Measurements from ENCODE around the gene TMEM30B.
"Not testable (repeated sequence)": the region's sequence is repeated elsewhere in the genome, so short reads cannot be mapped to it uniquely, and the experiment has no call there.

TMEM30B gene

DNA sequence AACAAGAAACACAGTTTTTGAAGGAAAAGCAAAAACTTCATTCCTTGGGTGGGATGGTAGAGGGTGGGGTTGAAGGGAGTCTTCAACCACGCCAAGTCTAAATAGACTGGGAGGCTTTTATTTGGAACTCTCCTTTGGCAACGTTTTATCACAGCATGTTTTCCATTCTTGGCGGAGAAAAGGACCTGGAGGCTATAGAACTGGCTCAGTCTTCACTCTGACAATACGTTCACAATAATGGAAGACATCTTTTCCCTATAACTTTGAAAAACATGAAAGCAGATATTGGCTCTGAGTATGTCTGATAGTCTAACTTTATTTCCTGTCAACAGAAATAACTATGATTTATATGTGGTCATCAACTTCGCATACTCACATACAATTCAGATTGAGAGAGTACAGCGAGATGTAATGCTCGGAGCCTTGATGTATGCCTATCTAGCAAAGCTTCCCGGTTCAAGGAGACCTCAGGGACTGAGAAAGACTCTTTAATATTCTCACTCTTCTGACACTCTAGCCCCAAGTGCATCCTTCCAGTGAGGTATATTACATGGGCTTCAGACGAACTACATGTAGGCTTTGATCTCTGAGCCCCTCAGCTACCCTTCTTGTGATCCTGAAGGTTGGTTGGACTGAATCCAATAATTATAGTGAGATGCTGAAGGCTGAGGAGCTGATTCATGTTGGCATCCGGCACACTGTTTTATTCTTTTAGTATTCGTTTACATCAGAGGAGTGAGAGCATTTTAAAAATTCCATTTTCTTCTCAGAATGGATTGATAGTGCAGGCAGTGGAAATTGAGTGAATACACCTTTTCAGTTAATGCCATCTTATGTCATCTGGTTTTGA lies 14.0 kb downstream of the TMEM30B start:
- no peak for DNase-seq (ENCODE audit: low read depth in 2 of 2)

DNA sequence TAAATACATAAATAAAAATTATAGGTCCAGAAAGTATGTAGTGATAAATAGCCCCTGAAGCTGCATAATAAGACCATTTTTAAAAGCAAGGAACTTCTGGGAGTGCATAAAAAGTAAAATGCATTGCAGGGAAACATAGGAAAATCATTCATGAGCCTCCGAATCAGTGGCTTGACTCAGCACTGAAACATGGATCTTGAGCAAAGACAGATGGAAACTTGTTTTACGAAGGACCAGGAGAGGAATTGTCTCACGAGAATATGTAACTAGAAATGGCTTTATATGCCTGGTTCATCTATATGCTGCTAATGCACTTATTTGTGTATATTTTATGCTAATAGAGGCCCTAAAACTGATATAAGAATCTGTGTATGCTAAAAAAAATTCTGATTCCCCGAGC lies 14.7 kb downstream of the TMEM30B start:
- DNase-seq (ENCODE audit: low read depth in 2 of 2): no peak

DNA sequence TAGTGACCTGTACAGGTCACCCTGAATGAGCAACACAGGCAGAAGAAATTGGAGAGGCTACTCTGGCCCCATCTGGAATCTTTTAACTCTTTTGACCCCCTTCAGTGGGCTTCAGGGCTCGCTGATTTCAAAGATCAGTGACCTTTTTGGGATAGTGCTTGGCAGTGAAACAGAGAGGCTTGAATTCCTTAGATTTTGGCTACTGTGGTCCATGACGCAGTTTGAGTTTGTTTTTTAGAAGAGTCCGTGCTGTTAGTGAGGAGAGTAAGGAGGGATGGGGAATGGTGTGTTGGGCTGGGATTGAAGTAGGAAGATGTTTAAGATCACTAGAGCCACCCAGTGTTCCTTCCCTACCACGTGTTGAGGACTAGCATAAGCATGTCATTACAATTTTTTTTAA lies 16.5 kb downstream of the TMEM30B start:
- DNase-seq (ENCODE audit: low read depth in 2 of 2): no peak

DNA sequence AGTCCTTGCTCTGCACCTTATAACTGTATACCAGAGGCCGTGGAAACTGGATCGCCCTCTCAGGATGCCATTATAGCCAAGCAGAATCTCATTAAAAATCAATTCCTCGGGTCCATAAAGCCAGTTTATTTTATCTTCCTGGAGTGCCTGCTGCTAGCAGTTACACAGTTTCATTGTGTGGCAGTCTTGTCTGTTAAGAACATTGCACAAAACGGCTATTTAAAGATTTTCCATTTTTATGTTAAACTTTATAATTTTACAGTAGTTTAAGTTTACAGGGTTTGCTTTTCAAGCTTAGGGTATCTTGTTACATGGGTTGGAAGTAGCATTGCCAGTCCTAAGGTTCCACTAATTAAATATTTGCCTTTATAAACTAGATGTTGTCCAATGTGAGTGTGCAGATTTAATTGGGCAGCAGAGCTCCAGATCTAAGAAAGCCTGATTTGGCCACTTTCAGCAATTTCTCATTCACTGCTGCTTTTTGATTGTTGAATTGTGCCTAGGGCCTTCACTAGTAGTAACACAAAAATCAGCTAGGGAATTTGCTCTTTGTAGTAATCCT lies 17.0 kb downstream of the TMEM30B start:
- DNase-seq (ENCODE audit: low read depth in 2 of 2): no peak

DNA sequence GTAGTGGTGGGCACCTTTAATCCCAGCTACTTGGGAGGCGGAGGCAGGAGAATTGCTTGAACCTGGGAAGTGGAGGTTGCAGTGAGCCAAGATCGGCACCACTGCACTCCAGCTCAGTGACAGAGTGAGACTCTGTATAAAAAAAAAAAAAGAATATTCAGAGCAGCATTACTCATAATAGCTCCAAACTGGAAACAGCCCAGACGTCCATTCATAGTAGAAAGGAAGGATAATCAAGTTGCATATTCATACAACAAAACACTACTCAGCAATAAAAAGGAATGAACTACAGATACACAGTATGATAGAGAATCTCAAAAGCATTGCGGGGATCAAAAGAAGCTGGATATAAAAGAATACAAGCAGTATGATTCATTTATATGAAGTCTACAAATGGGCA lies 19.1 kb downstream of the TMEM30B start:
- DNase-seq (ENCODE audit: low read depth in 2 of 2): no peak

DNA sequence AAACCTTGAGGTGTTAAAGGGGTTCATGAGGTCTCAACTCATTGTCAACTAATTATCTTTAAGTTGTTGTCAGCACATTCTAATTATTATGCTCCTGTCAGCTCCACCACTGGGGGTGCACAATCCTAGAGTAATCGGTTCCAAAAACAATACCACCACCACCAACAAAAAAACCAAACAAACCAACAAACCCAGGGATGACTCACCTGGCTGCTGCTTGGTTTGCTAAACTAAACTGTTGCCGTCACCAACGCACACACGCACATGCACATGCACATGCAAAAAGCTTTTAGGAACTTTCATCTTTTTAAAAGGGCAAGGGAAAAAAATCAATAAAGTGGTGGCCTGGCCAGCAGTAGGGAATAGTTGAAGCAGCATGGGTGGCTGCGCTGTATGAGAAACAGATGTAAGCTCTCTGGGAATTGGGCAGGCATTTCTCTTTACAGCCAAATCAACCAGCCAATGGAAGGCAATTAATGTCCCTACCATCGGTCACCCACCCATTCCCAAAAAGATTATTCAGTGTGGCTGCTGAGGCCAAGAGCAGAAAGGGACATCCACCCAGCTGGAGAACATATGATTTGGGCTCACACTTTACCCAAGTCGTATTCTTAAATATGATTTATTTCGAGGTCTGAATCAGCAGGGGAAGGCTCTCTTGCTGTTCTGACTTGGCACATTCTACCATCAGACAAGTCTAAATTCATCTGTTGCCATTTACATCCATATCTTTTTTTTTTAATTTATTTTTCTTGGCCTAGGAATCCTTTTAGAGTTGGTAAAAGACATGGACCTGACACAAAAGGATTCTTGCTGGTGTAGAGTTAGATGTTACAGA lies 20.0 kb downstream of the TMEM30B start:
- DNase-seq (ENCODE audit: low read depth in 2 of 2): no peak

DNA sequence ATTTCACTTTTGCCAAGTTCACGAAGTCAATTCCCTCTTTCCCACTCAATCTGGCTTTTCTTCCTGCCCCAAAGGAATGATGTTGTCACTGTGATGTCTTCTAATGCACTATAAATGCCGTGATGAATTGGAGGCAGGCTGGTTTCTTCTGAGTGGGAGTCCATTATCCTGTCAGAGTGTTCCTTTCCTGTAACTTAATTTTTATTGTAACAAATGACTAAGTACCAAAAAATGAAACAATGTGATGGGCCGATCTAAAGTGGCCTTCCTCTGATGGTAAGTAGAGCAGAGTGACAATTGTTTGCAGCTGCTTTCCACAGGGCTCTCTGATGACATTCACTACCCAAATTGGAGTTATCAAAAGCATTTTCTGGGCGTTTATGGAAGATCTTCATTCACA lies 22.2 kb downstream of the TMEM30B start:
- no peak for DNase-seq (ENCODE audit: low read depth in 2 of 2)

DNA sequence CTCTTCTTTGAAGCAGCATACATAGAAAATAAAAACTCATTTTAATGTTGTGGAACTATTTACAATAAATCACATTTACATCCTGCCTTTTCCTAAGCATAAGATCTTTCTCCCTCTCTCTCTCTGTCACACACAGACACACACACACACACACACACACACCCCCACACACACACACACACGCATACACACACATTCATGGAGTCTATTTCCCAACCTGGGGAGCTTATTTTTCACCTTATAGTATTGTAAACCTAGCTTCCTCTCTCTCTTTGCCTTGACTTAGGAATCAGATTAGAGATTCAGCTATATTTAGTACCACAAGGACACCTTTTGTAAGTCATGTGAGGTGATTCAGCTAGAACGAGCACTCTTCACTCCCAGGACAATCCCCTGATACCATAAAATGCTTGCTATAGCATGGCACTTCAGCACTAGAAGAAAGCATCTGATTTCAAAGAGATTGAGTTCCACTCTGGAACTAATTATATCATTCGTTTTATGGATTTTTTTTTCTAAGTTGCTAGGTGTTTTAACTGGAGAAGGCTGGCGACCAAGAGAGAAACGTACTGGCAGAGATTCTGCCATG lies 23.6 kb downstream of the TMEM30B start:
- no peak for DNase-seq (ENCODE audit: low read depth in 2 of 2)

DNA sequence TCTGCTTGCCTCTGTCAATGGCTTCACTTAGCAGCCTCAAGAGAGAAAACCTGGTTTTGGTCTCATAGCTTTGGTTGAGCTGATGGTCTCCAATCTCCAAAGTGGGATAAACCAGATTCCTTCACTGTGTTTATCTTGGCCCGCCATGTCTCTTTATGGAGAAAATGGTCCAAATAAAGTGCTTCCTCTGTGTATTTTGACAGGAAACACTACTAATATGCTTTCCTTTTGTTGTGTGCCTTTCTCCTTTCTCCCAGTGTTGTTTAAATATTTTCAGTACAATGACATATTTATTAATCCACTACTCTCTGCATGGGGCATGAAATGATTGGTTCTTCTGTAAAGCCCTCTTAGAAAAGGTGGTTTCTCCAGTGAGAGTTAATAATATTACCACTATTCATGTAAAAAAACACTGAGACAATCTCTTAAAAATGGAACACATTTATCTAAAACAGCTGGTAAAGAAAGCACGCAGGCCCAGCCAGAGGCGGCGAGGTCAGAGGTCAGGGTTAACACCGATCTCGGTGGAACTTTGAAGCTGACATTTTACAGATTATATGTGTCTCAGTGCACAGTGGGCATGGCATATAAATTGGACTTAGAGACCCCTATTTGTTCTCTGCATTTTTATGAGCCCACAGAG lies 24.2 kb downstream of the TMEM30B start:
- DNase-seq (ENCODE audit: low read depth in 2 of 2): no peak

DNA sequence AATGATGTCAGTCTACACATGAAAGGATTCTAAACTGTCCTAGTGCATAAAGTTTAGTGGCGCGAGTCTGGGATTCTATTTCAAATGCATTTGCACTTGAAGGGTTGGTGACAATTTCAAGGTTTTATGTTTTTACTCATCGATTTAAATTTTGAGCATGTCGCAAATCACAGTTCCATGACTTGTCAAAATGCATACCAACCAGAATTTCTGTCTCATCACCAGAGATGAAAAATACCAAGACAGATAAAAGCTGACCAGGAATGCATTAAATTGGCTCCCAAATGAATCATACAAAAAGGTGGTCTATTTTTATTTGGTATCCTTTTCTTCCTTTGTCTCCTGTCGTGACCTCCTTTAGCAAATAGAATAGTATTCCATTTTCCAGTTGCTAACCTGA lies 25.2 kb downstream of the TMEM30B start:
- no peak for DNase-seq (ENCODE audit: low read depth in 2 of 2)

DNA sequence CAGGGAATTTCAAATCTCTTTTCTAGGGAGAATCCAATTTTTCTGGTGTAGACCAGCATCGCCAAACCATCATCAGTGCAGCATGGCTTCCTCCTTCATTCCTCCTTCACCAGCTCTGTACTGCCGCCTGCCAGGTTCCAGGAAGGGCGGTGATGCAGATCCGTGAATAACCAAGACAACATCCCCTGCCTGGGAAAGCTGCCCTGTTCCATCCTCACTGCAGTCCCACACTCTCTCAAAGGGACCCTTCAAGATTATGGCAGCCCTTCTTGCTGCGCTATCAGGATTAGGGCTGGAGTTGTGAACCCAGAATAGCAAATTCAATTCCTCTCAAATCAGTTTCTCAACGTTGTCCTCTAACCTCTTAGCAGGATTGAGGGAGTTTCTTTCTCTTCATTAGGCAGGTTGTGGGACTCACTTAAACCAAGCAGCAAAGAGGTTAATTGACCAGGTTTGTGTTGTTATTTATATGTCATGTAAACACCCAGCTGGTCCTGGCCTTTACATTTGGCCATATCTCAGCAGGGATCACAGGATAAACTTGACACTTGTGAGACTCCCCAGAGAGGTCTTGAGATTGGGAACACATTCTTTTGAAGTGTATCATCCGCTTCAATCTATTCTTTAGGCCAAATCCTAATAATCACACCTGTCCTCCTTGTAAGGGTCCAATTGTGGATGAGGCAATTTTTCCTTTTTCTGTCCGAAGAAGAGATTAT lies 26.2 kb downstream of the TMEM30B start:
- no peak for DNase-seq (ENCODE audit: low read depth in 2 of 2)

DNA sequence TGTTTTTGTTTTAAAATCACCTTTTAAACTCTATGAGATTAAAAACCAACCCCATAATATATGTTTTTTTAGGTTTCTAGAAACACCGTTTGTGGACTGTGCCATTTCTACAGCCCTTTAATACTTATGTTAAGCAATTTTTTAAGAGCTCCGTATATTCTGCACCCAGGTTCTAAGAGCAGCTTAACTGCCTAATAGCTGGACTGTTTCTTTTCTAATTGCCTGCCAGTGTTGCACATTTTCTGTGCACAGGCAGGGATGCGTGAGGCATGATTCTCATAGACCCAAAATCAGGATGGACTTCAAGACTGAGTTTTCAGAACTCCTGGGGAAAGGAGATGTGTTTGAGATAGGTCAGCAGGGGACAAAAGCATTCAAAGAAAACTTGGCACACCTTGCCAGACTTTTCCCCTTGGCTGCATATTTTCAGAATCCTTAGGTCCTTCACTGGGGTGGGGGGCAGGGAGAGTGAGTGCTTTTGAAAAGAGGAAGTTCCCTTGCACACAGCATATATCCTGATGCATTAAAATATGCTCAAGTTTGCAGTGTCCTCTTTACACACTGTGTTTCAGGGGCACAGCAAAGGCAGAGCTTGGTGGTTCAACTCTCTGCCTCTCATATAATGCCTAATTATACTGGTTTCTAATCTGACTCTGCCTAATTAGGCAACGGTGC lies 27.9 kb downstream of the TMEM30B start:
- DNase-seq (ENCODE audit: low read depth in 2 of 2): no peak

DNA sequence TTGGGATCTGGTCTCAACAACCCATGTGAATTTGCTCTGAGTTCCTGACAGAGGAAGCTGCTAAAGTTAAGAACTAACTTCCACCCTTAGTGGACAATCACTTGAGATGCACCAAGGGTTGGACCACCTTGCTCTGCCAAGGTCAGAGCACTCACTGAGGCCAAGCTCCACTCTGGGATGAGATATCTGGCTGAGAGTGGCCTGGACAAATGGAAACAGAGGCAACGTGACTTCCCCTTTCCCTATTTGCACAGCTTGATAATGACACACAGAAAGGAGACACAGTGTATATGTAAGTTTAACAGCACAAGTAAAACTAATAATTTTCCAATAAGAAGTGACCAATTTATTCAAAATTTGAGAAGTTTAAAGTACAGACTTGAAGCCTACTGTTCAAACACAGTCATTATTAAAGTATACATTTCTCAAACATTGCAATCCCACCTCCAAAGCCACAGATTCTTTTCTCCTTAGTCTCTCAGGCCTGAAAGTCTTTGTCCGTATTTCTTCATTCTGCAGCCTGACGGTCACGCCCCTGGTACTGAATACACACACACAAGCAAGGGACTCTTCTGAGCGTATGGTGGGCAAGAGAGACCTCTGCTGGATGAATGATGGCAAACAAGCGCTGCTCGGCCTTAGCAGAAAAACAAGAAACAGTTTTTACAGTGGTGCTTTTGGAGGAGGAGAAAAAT lies 28.6 kb downstream of the TMEM30B start:
- peak in 1 of 2 donors; percentile 11 for DNase-seq (ENCODE audit: low read depth in 2 of 2)

DNA sequence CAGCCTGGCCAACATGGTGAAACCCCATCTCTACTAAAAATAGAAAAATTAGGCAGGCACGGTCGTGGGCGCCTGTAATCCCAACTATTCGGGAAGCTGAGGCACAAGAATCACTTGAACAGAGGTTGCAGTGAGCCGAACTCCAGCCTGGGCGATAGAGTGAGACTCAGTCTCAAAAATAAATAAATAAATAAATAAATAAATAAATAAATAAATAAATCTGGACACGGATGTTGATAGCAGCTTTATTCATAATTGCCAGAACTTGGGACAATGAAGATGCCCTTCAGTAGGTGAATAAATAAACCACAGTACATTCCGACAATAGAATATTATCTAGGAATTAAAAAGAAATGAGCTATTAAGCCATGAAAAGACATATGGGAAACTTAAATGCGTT lies 31.1 kb downstream of the TMEM30B start:
- no peak for DNase-seq (ENCODE audit: low read depth in 2 of 2)

DNA sequence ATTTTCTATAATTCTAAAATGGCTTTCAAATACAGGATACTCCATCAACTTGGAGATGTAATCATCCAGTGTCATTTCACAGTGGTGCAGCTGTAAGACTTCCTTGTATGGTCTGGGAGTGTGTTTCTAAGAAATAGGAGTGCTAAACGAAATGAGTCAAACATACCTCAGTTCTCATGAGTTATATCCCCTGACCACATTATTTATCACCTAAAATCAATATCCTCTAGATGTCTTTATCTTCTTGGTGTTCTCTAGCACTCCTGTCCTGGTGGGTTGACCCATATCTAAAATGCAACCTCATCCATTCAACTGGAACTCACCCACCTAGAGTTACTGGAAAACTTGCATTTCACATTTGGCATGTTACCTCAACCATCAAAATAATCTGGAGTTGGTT lies 33.2 kb downstream of the TMEM30B start:
- DNase-seq (ENCODE audit: low read depth in 2 of 2): no peak

DNA sequence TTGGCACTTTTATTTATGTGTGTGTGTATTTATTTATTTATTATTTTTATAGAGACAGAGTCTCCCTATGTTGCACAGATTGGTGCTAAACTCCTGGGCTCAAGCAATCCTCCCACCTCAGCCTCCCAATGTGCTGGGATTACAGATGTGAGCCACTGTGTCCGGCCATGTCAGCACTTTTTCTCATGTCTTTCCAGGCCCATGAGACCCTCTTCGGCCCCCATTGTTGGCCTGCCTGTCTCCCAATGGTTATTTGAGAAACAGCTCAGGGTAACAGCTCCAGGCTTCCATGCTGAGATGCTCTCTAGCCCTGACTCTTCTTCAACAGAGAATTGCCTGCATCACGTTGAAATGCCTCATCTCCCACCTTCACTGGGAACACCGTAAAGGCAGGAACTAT lies 34.4 kb downstream of the TMEM30B start:
- no peak for DNase-seq (ENCODE audit: low read depth in 2 of 2)

DNA sequence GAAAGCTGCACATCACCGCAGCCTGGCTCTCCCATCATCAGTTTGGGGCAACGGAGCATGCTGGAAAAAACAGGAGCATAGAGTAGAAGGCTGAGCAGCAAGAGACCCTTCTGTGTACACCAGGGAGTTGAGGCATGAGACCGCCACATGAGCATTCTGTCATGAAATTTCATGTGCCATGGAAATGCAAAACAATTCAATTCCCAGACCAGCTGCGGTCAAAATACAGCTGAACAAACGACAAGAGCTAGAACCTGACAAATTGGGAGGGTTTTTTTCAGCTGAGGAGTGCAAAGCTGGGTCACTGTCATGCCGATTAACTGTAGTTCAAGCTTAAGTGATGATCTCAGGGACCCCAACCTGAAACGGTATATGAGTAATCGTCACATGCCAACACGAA lies 37.1 kb downstream of the TMEM30B start:
- no peak for DNase-seq (ENCODE audit: low read depth in 2 of 2)

DNA sequence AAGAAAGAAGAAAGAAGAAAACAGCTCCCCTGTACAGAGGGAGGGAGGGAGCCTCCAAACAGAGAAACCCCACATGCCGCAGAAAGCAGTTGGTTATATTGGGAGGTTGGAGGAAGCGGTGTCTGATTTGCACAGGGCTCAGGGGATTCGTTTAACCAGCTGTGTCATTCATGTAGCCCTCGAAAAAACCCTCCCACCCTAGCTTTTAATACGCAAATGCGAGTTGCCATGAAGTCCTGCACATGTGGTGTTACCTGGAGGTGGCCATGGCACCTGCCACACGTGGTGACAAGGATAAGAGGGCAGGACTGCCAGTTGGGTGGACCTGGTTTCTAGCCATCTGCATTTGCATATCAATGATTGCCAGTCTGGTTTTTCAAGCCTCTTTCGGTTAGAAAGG lies 40.9 kb downstream of the TMEM30B start:
- DNase-seq (ENCODE audit: low read depth in 2 of 2): no peak

DNA sequence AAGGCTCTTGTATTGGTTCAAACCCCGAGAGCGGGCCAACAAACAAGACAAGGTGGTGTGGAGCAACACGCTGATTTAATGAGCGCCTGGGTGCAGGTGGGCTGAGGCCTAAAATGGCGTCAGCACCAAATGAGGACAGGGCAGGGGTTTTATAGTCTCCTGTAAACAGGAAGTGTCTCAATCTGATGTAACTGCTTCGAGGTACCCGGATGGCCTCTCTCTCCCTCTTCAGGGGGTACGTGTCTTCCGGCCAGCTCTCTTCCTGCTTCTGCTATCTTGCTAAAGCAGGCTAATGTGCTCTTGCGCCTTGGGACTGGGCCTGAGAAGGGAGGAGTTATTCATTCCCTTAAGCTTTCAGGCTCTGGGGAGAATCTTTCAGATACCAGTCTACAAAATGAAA lies 41.9 kb downstream of the TMEM30B start:
- DNase-seq (ENCODE audit: low read depth in 2 of 2): not testable (repeated sequence)

DNA sequence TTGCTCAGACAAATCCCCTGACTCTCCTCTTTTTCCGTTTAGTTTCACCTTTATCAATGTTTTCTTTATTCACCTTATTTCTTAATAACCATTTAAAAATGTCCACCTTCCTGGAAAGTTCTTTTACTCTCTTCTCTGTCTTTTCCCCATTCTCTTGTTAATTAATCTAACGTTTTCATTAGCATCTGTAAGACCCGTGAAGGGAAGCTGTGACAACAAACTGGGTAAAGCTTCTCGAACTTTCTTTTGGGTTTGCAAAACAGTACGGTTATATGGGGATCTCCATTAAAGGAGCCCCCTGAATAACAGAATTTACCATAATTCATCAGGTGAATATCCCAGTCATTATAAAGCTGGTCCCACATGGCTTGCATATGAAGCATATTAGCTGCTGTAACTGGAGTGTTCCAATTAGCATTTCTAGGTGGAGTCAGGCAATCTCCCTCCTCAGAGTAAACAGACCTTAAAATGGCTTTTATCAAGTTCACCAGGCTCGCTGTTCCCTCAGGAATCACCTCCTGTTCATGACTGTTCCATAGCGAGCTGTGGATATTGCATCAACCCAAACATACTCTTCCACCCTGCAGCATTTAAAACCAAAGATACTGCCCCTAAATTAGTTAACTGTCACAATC lies 42.4 kb downstream of the TMEM30B start:
- DNase-seq (ENCODE audit: low read depth in 2 of 2): no peak

Data from stimulated activated CD8-positive, alpha-beta memory T cell treated with anti-CD3 and anti-CD28 coated beads, Interleukin-7, amount 100 ng/mL, for 1 hour (primary cell).